ENCODE measurements around the gene NSD1.

Gene NSD1

DNA sequence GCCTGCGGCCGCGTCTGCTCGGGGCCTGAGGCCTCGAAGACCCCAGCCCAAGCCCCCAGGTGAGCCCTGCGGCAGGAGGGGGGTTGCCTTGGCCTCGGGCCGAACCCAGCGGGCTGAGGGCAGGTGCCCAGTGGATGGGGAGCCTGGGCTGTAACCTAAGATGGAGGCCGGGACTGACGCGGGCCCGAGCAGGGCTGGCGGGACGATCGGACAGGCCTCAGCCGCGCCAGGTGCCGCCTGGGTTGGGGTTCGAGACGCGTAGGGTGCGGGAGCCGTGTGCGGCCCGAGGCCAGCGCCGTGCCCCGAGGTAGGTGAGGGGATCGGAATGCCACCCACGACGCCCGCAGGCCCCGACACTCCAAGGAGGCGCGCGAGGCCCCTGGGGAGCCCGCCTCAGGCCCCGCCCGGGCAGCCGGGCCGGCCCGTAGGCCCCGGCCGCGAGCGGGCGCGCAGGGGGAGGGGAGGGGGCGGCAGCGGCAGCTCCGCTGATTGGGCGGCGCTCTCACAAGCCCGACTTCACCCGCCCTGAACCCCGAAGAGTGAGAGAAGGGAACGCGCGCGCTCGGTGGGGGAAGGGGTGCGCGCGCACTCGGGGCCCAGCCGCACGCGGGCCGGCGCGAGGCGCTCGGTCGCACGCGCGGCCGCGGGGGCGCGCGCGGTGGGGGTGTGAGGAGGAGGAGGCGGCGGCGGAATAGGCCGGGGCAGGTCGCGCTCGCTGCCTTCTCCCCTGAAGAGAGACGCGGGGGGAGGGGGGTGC lies at the start of gene NSD1:
TSS of gene NSD1 (plus strand) at position 678 of the 757 bp plus-strand sequence. CDS start 1,331 bp downstream, outside the sequence.
- H3K4me1 ChIP-seq (ENCODE audit: insufficient read depth, low read length): no peaks in the 10 kb centered on the region
- H3K27me3 ChIP-seq (ENCODE audit: insufficient read depth, low read length): peaks cover 2% of the 10 kb centered on the region
- no peaks in the 10 kb centered on the region for H3K9me3 ChIP-seq (ENCODE audit: low read length)
- no peak within 1 kb of the TSS for H3K4me3 ChIP-seq (ENCODE audit: low read length)
- peak within 1 kb of the TSS; percentile 55 for H2AFZ ChIP-seq (ENCODE audit: low read depth, low read length)
- no peaks in the 10 kb centered on the region for H3K36me3 ChIP-seq (ENCODE audit: insufficient read depth, low read length)

GRCh38 chr5:177084175-177084574 lies 49.4 kb upstream of the NSD1 start:
- H3K4me1 ChIP-seq (ENCODE audit: insufficient read depth, low read length): no peaks in the 10 kb centered on the region
- no peak overlapping the region for H2AFZ ChIP-seq (ENCODE audit: low read depth, low read length)
- no peak overlapping the region for H3K4me3 ChIP-seq (ENCODE audit: low read length)
- H3K27me3 ChIP-seq (ENCODE audit: insufficient read depth, low read length): peaks cover 31% of the 10 kb centered on the region
- H3K36me3 ChIP-seq (ENCODE audit: insufficient read depth, low read length): no peaks in the 10 kb centered on the region
- no peaks in the 10 kb centered on the region for H3K9me3 ChIP-seq (ENCODE audit: low read length)

GRCh38 chr5:177085985-177086653 lies 47.5 kb upstream of the NSD1 start:
- Histone ChIP-seq H3K9me3 (ENCODE audit: low read length) (no peaks in the 10 kb centered on the region), H3K4me1 (ENCODE audit: insufficient read depth, low read length) (no peaks in the 10 kb centered on the region), H2AFZ (ENCODE audit: low read depth, low read length) (no peak overlapping the region), H3K36me3 (ENCODE audit: insufficient read depth, low read length) (no peaks in the 10 kb centered on the region), H3K4me3 (ENCODE audit: low read length) (no peak overlapping the region), H3K27me3 (ENCODE audit: insufficient read depth, low read length) (peaks cover 50% of the 10 kb centered on the region)

- peak within 1 kb of the TSS; percentile 55 for H2AFZ ChIP-seq (ENCODE audit: low read depth, low read length)
- no peak within 1 kb of the TSS for H3K4me3 ChIP-seq (ENCODE audit: low read length)
- no peaks in the 10 kb centered on the region for H3K9me3 ChIP-seq (ENCODE audit: low read length)
- H3K27me3 ChIP-seq (ENCODE audit: insufficient read depth, low read length): peaks cover 54% of the 10 kb centered on the region
- no peaks in the 10 kb centered on the region for H3K36me3 ChIP-seq (ENCODE audit: insufficient read depth, low read length)
- no peaks in the 10 kb centered on the region for H3K4me1 ChIP-seq (ENCODE audit: insufficient read depth, low read length)
Measured at GRCh38 chr5:177086654-177087397, 46.7 kb upstream of the NSD1 start, which contains the start of gene FGFR4. Gene FGFR4, plus strand, starts transcription at chr5:177086915. Its CDS starts 2,688 bp downstream, at chr5:177089603.

- no peak overlapping the region for H3K4me3 ChIP-seq (ENCODE audit: low read length)
- no peaks in the 10 kb centered on the region for H3K36me3 ChIP-seq (ENCODE audit: insufficient read depth, low read length)
- no peaks in the 10 kb centered on the region for H3K4me1 ChIP-seq (ENCODE audit: insufficient read depth, low read length)
- H3K27me3 ChIP-seq (ENCODE audit: insufficient read depth, low read length): peaks cover 58% of the 10 kb centered on the region
- peak overlapping the region; percentile 55 for H2AFZ ChIP-seq (ENCODE audit: low read depth, low read length)
- H3K9me3 ChIP-seq (ENCODE audit: low read length): no peaks in the 10 kb centered on the region
Measured at GRCh38 chr5:177087398-177088005, 46.1 kb upstream of the NSD1 start.

- Histone ChIP-seq H3K9me3 (ENCODE audit: low read length) (no peaks in the 10 kb centered on the region), H3K4me3 (ENCODE audit: low read length) (no peak overlapping the region), H3K36me3 (ENCODE audit: insufficient read depth, low read length) (no peaks in the 10 kb centered on the region), H3K4me1 (ENCODE audit: insufficient read depth, low read length) (peaks cover under 1% of the 10 kb centered on the region), H3K27me3 (ENCODE audit: insufficient read depth, low read length) (peaks cover 58% of the 10 kb centered on the region), H2AFZ (ENCODE audit: low read depth, low read length) (no peak overlapping the region)
Measured at GRCh38 chr5:177089127-177089526, 44.4 kb upstream of the NSD1 start.

DNA sequence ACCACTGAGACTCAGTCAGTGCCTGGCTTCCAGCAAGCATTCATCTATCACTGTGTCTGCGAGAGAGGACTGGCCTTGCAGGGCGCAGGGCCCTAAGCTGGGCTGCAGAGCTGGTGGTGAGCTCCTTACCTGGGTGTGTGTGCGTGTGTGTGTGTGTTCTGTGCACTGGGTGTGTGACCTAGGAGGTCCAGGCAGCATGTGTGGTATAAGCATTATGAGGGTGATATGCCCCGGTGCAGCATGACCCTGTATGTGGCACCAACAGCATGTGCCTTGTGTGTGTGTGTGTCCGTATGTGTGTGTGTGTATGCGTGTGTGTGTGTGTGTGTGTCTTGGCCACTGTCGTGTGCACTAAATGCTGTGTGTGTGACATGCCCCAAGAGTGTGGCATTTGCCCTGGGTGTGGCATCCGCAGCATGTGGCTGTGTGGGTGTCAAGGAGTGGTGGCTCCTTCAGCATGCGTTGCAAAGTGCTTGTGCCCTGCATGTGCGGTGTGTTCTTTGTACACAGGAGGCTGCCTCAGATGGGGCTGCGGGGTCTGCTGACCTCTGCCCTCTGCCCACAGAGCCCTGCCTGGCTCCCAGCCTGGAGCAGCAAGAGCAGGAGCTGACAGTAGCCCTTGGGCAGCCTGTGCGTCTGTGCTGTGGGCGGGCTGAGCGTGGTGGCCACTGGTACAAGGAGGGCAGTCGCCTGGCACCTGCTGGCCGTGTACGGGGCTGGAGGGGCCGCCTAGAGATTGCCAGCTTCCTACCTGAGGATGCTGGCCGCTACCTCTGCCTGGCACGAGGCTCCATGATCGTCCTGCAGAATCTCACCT lies 43.5 kb upstream of the NSD1 start:
- no peak overlapping the region for H3K4me3 ChIP-seq (ENCODE audit: low read length)
- H3K9me3 ChIP-seq (ENCODE audit: low read length): no peaks in the 10 kb centered on the region
- no peak overlapping the region for H2AFZ ChIP-seq (ENCODE audit: low read depth, low read length)
- H3K4me1 ChIP-seq (ENCODE audit: insufficient read depth, low read length): peaks cover 6% of the 10 kb centered on the region
- peaks cover 58% of the 10 kb centered on the region for H3K27me3 ChIP-seq (ENCODE audit: insufficient read depth, low read length)
- no peaks in the 10 kb centered on the region for H3K36me3 ChIP-seq (ENCODE audit: insufficient read depth, low read length)

GRCh38 chr5:177090813-177091212 lies 42.8 kb upstream of the NSD1 start:
- H3K27me3 ChIP-seq (ENCODE audit: insufficient read depth, low read length): peaks cover 50% of the 10 kb centered on the region

GRCh38 chr5:177091232-177091631 lies 42.3 kb upstream of the NSD1 start:
- peaks cover 6% of the 10 kb centered on the region for H3K4me1 ChIP-seq (ENCODE audit: insufficient read depth, low read length)
- H2AFZ ChIP-seq (ENCODE audit: low read depth, low read length): no peak overlapping the region
- no peaks in the 10 kb centered on the region for H3K9me3 ChIP-seq (ENCODE audit: low read length)
- H3K4me3 ChIP-seq (ENCODE audit: low read length): no peak overlapping the region
- peaks cover 48% of the 10 kb centered on the region for H3K27me3 ChIP-seq (ENCODE audit: insufficient read depth, low read length)
- H3K36me3 ChIP-seq (ENCODE audit: insufficient read depth, low read length): no peaks in the 10 kb centered on the region

More at GRCh38 chr5:177090813-177091212, 42.8 kb upstream of the NSD1 start:
- H3K36me3 ChIP-seq (ENCODE audit: insufficient read depth, low read length): no peaks in the 10 kb centered on the region
- H3K9me3 ChIP-seq (ENCODE audit: low read length): no peaks in the 10 kb centered on the region
- no peak overlapping the region for H3K4me3 ChIP-seq (ENCODE audit: low read length)
- no peak overlapping the region for H2AFZ ChIP-seq (ENCODE audit: low read depth, low read length)
- peaks cover 6% of the 10 kb centered on the region for H3K4me1 ChIP-seq (ENCODE audit: insufficient read depth, low read length)

DNA sequence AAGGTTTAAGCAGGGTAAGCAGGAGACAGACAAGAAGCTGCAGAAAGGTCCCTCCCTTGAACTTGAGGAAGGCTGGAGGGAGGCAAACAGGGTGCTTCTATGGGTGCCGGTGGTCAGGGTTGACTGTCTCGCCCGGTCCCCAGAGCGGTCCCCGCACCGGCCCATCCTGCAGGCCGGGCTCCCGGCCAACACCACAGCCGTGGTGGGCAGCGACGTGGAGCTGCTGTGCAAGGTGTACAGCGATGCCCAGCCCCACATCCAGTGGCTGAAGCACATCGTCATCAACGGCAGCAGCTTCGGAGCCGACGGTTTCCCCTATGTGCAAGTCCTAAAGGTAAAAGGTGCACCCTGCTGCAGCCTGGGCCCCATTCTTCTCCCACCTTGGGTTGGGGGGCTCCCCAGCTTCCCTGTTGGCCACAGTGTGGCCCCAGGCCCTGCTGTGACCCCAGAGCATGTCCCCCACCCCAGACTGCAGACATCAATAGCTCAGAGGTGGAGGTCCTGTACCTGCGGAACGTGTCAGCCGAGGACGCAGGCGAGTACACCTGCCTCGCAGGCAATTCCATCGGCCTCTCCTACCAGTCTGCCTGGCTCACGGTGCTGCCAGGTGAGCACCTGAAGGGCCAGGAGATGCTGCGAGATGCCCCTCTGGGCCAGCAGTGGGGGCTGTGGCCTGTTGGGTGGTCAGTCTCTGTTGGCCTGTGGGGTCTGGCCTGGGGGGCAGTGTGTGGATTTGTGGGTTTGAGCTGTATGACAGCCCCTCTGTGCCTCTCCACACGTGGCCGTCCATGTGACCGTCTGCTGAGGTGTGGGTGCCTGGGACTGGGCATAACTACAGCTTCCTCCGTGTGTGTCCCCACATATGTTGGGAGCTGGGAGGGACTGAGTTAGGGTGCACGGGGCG lies 41.1 kb upstream of the NSD1 start:
- Histone ChIP-seq H2AFZ (ENCODE audit: low read depth, low read length) (no peak overlapping the region), H3K9me3 (ENCODE audit: low read length) (no peaks in the 10 kb centered on the region), H3K36me3 (ENCODE audit: insufficient read depth, low read length) (no peaks in the 10 kb centered on the region), H3K4me1 (ENCODE audit: insufficient read depth, low read length) (peaks cover 6% of the 10 kb centered on the region), H3K4me3 (ENCODE audit: low read length) (no peak overlapping the region), H3K27me3 (ENCODE audit: insufficient read depth, low read length) (peaks cover 40% of the 10 kb centered on the region)

DNA sequence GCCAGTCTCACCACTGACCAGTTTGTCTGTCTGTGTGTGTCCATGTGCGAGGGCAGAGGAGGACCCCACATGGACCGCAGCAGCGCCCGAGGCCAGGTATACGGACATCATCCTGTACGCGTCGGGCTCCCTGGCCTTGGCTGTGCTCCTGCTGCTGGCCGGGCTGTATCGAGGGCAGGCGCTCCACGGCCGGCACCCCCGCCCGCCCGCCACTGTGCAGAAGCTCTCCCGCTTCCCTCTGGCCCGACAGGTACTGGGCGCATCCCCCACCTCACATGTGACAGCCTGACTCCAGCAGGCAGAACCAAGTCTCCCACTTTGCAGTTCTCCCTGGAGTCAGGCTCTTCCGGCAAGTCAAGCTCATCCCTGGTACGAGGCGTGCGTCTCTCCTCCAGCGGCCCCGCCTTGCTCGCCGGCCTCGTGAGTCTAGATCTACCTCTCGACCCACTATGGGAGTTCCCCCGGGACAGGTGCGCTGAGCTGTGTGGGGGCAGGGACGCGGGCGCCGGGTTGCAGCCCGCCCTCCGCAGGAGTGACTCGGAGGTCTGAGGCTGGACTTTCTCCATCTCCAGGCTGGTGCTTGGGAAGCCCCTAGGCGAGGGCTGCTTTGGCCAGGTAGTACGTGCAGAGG lies 40.4 kb upstream of the NSD1 start:
- H3K36me3 ChIP-seq (ENCODE audit: insufficient read depth, low read length): no peaks in the 10 kb centered on the region
- no peaks in the 10 kb centered on the region for H3K9me3 ChIP-seq (ENCODE audit: low read length)
- peaks cover 6% of the 10 kb centered on the region for H3K4me1 ChIP-seq (ENCODE audit: insufficient read depth, low read length)
- H3K27me3 ChIP-seq (ENCODE audit: insufficient read depth, low read length): peaks cover 36% of the 10 kb centered on the region
- H3K4me3 ChIP-seq (ENCODE audit: low read length): no peak overlapping the region
- H2AFZ ChIP-seq (ENCODE audit: low read depth, low read length): no peak overlapping the region

All from neuron (in vitro differentiated cells).